Stimulated activated CD8-positive, alpha-beta memory T cell treated with anti-CD3 and anti-CD28 coated beads, Interleukin-4, amount 100 ng/mL, for 1 hour (primary cell): Measurements from ENCODE around the gene WFDC8.

ENCODE experiments used
- DNase-seq, 2 donors: peaks; one replicate each; pipeline ENCODE4 v3.0.0-alpha.2; 2020; ENCODE audit warnings: low read depth in 2 of 2, low spot score in 1 of 2

Gene WFDC8

DNA sequence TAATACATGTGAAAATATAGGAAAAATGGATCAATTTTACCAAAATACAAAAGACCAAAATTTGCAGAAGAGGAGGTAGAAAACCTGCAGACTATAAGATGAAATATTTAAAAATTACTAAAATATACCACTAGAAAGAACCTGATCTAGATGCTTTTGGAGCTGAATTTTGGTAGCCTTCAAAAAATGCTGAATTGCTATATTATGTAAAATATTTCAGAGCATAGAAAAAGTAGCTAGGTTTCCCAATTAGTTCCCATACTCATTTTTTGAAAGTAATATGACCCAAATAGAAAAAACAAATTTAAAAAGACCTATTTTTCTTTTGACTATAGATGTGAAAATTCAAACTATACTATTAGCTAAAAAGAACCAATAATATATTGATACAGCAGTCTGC, 28.3 kb downstream of the WFDC8 start:
- DNase-seq = no peak

DNA sequence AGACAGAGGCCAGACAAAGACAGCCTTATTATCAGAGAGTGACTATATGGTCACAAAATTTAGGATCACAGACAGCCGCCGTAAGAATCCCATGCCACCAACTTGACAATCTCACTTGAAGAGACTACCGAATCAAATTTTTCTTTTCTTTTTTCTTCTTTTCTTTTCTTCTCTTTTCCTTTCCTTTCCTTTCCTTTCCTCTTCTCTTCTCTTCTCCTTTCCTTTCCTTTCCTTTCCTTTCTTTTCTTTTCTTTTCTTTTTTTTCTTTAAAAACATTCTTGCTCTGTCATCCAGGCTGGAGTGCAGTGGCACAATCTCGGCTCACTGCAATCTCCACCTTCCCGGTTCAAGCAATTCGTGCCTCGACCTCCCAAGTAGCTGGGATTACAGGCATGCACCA, 30.7 kb downstream of the WFDC8 start:
- no peak for DNase-seq

DNA sequence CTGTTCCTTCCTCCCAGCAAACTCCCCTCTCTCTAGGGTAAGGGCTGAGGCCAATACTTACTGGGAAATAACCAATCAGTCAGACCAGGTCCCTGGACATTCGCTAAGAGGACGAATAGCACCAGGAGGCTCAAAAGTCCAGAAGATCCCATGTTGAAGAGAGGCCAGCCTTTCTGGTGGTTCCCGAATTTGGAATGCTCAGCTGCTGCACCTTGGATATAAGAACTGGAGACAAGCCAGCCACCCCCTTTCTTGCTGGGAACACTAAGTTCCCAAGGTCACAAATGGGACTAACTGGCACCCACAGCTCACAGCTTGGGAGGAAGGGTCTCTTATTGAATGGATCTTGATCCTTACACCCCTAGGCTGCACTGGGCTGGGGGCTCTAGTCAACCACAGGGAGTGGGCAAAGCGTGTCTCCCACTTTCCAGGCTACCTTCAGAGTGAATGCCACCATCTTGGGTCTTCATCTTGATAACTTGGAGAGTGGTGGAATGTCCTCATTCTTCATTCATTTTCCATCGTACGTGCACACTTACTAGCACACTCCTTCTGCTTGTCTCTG, 31.8 kb downstream of the WFDC8 start, which contains the start of gene EPPIN:
EPPIN (minus strand) TSS at position 196 of the 565 bp plus-strand sequence; CDS start at position 152, 44 bp downstream.
- no peak for DNase-seq

DNA sequence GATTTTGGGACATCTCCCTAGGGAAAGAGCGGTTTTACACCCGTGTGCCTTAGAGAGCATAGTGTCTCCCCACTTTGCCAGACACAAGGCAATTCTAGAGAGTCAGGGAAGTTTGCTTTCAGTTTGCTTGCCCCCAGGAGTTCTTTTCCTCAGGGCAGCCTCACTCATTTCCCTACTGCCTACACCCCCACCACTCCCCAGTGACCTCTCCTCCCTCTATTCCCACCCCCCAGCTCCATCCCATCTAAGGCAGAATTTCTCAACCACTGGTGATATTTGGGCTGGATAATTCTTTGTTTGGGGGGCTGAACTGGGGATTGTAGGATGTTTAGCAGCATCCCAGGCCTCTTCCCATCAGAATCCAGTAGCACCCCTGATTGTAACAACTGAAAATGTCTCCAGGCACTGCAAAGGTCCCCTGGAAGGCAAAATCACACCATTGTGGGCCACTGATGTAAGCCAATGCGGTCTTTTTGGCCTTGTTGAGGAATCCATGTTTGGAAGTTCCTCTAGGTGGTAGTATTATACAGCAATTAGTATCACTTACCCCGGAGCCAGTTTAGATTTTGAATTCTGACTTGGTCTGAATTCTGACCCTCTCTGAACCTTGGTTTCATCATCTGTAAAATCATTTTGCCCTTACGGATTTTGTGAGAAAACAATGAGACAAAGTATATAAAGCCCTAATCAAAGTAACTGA, 33.2 kb downstream of the WFDC8 start:
- DNase-seq = no peak

DNA sequence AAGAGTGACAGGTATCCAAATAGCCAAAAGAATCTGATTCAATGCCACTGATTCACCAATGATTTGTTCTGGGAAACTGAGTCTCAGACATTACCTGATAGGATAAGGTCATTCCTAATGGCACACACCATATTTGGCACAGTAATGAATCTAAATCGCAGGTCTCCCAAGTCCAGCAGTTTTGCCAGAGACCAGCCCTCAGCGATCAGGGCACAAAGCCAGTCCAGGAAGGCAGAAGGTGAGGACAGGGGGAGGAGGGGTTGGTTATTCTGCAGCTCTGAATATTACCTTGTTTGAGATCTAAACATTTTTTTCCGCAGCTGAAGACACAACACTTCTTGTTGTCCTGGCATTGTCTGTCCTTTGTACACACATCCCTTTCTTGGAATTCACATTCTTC, 33.7 kb downstream of the WFDC8 start:
- DNase-seq = no peak

DNA sequence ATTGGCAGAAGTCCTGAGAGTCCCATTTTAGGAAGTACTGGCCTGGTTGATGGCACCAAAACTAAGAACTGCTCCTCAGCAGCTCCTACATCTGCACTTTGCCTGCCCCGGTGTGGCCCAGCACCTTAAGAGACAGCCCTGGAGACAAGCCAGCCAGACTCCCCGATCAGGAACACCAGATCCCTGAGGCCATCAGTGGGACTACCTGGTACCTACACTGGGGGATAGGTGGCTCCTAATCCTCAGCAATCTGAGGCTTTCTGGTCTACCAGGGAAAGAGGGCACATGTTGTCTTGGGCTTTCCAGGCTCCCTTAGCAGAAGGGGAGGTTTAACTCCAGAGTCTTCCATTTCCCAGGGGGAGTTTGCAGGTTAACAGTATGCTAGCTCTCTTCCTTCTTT, 39.7 kb downstream of the WFDC8 start, which contains the start of gene WFDC6:
WFDC6 (minus strand) TSS at position 101 of the 400 bp plus-strand sequence; CDS start at position 26, 75 bp downstream.
- no peak for DNase-seq

DNA sequence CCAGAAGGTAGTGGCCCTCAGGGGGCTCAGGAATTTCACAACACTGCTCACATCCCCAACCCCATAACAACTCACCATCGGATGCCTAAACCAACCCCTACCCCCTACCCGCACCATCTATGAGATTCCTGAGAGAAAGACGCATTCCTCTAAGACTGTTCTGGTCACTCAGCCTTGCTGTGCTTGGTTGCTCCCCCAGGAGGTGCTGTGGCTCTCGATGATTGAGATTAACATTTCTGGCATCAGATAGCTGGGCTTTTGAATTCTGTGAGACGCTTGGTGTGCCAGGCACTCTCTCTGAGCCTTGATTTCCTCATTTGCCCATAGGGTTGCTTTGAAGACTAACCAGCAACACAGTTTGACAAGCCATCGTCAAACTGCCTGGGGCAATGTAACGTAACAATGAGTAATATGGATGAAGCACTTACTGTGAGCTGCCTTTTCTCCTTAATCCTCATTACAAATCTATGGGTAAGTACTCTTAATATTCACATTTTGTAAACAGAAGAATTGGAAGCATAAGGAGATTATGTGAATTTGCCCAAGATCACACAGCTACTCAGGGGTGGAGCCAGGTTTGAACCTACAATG, 40.8 kb downstream of the WFDC8 start:
- no peak for DNase-seq

DNA sequence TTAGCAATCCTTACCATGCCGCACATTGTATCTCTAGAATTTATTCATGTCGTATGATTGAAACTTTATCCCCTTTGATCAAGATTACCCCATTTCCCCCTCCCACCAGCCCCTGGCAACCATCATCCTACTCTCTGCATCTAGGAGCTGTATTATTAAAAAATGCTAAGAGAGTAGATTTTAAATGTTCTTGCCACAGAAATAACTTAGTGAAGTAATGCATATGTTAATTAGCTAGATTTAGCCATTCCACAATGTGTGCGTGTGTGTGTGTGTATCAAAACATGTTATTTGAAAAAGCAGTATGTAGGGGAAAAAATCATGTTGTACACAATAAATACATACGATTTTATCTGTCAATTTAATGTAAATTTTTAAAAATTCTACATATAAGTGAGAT, 51.8 kb downstream of the WFDC8 start:
- no peak for DNase-seq

DNA sequence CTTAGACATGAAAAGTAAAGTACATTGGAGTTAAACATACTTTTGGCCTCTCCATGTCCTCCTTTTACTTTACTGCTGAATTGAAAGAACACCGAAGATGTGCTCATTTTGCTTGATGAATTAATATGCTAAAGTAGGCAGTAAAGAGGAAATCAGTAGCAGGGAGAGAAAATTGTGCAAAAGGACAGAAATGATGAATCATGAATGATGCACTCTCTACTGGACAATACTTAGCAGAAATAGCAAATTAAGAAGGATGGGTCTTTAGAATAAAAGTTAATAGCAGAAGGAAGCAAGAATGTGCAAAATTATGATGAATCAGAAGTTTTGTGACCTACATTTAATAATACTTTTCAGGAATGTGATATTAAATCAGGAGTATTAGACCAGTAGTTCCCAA, 55.3 kb downstream of the WFDC8 start:
- DNase-seq = no peak

DNA sequence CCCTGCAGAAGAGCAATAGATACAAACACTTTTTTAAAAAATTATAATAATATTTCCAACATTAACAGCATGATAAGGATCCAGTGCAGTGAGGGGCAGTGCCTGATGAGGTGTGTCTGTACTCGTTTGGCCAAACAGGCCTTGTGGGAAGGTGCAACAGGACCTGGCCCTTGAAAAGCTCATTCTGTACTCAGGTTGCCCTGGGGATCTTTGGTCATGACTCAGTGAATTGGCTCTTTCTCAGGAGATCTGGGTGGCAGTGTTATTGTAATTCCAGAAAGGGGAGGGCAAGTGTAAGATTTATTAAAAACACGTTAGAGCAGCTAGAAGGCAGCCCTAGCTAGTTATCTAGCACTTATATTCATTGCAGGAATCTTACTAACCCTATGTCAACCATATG, 60.8 kb downstream of the WFDC8 start:
- DNase-seq = no peak

DNA sequence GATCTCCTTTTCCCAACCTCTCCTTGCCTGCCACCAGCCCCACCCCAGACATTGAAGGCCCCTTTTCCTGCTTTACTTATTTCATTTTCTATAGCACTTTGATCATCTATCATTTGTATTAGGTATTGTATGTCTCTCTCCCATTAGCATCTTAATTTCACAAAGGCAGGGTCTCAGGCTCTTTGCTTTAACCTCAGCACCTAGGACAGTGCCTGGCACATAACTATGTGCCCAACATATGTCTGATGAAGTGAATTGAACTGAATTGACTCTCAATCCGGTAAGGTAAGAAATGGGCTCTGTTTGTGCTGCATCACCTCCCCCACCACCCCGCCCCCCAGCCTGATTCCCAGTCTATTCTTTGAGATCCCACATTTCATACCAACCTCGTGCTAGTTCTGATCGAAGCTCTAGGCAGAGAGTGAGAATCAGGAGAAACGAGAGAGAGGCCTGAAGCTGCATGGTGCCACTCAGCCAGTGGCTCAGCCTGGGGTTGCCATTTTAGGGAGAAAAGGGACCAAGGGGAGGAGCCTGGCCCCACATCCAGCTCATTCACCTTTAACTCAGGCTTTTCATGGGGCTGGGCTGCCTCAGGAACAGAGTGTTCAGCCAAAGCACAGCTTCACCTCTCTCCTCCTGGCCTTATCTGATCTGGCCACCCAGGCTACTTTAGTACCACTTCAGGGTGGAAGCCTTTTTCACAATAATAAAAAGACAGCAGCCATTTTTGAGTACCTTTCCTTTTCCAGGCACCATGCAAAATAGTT, 63.8 kb downstream of the WFDC8 start, which contains the start of gene SPINT3:
SPINT3 (minus strand) TSS at position 476 of the 767 bp plus-strand sequence; CDS start at position 462, 14 bp downstream.
- DNase-seq = no peak

DNA sequence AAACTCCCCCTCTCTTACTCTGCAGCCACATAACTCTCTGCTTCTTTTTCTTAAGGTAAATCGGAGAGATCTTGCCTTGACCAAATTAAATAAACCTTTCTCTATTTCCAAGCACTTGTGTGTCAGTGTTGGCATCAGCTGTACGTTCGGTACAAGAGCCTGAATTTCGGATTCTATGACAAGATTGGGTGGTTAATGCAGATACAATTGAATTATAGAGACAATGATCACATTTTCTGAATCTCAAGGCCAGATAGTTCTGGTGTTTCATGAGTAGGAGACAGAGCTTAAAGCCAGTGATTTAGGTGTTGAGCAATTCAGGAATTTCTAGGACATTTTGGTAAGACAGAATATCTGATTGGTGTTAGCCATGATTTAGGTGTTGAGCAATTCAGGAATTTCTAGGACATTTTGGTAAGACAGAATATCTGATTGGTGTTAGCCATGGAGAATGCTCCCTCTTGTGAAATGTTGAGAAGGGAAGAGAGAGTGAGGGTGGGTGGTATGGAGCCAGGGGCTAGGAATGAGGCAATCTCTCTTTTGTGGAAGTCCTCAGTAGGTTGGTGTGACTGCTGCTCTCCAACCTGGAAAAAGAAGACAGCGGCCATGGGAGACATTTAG, 68.7 kb downstream of the WFDC8 start:
- DNase-seq = no peak

DNA sequence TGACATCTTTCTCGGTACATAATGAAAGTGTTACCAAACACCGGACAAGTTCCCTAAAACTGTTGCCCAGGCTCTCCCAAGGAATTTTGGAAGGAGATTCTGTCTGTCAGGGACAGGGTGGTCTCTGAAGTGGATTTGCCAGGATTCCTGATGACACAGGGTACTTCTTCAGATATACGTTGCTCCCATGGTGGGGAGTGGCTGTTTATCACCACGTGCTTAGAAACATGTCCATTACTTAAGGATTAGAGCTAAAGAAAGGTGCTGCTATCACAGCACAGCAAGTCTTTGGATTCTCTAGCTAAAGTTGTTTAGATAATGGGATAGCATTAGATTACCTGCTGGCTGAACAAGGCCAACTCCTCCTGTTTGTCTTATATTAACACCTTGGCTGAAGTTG, 70.0 kb downstream of the WFDC8 start:
- DNase-seq = no peak

DNA sequence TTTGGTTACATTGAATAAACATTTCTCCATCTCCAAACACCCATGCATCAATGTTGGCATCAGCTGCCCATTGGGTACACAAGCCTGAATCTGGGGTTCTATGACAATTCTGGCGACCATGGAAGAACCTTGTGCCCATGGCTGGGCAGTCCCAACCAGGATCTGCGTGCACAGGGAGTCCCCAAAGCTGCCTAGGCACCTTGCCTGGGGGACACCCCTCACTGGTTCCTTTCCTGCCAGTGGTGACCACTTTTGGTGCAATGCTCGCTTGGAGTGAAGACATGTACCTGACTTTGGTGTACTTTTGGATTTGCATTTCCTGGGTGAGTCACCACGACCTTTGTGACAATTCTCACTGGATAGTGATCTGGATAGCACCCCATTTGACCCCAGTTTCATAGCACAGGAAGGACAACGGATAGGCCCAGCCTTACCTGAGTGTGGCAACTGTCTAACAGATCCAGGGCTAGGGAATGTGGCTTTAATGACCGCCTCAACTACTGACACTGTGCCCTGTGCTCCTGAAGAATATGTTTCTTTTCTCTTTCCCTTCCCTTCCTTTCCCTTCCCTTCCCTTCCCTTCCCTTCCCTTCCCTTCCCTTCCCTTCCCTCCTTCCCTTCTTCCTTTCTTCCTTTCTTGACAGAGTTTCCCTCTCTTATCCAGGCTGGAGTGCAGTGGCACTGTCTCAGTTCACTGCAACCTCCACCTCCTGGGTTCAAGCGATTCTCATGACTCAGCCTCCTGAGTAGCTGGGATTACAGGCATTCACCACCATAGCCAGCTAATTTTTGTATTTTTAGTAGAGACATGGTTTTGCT, 70.8 kb downstream of the WFDC8 start:
- DNase-seq = no peak

DNA sequence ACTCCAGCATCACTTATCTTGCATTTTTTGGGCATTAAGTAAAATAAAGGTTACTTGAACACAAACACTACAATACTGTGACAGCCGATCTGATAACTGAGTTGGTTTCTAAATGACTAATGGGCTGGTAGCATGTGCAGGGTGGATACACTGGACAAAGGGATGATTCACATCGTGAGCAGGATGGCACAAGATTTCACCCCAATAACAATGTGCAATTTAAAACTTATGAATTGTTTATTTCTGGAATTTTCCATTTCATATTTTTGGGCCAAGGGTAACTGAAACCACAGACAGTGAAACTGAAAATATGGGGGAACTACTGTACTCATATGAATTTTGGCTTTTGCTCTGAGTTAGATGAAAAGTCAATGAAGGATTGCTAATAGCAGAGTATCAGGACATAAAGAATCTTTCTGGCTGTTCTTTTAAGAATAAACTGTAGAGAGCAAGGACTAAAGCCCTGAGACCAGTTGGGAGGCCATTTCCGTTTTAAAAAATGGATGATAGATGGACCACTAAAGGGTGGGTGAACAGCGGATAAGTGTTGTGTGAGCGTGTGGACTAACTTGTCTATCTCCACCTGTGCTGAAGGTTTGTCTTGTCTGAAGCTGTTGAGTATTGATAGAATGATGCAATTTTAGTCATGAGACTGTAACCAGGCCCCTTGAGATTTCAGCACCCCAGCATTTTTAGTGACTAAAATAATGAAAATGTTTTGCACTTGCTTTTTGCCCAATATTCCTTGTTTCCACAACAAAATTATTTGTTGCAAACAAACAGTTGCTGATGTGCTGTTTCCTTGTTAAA, 71.9 kb downstream of the WFDC8 start:
- DNase-seq = no peak

DNA sequence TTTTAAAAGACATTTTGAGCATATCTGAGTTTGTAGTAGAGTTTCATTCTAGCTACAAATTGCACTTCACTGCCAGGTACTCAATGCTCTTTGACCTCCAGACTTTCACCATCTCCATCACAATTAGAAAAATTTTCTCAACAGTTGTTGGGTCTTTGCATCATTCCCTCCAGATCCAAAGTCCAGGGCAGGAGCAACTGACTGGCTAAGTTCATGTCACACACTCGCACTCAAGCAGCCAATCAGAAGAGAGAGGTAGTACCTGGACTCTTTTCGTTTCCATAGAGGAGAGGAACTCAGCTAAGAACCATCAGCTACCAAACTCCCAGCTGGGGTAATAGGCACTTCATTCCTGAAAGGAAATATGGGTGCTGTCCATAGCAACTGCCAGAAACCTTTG, 72.7 kb downstream of the WFDC8 start:
- no peak for DNase-seq

DNA sequence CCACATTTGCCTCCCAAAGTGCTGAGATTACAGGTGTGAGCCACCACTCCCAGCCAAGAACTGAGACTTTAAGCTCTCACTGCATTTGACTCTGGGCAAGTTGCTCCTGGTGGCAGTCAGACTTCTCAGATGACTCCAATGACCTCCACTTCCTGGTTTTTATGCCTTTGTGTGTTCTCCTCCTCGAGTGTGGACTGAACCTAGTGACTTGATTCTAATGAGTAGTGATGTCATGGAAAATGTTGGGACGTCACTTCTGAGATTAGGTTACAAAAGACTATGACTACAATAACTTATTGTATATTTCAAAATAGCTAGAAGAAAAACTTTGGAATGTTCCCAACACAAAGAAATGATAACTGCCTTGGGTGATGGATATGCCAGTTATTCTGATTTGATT, 75.7 kb downstream of the WFDC8 start:
- no peak for DNase-seq

DNA sequence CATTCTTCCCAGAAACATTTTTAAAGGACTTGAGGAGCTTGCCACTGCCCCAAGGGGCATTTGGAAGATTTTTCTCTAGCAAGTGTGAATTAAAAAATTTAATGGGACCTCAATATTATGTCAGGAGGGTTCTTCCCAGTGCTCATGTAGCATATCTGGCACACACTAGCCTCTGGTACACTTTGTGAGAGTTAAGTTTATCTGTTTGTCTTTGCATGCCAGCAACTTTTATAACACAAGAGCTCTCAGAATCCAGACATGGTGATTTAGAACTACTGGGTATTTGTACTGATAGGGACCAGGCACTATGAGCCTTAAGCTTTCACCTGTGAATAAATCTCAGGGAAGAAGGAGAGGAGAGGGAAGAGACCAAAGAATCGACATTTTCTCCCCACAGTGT, 76.5 kb downstream of the WFDC8 start:
- no peak for DNase-seq
